ENCODE measurements around the gene PDIA4.
"Not testable (repeated sequence)": the region's sequence is repeated elsewhere in the genome, so short reads cannot be mapped to it uniquely, and the experiment has no call there.

PDIA4 gene

DNA sequence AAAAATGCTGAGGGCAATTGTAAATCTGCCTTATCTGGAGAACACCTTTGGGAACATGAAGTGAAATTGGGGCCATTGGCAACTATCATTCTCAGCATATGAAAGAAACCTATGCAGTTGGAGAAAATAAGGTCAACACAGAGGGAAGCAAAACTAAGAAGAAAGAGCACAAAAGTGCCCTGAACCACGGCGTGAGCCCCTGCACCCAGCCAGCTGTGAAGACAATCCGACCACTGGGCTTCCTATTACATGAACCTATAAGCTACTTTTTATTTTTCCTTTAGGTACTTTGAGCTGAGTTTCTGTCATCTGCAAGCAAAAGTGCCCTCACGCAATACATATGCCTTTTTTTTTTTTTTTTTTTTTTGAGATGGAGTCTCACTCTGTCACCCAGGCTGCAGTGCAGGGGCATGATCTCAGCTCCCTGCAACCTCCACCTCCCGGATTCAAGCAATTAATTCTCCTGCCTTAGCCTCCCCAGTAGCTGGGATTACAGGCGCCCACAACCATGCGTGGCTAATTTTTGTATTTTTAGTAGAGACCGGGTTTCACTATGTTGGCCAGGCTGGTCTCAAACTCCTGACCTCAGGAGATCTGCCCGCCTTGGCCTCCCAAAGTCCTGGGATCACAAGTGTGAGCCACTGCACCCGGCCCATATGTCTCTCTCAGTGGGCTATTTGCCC is 34.1 kb upstream of the PDIA4 start:
- not testable (repeated sequence) for H3K4me1 ChIP-seq (ENCODE audit: control insufficient read depth, low read depth, low read length); H3K9me3 ChIP-seq (ENCODE audit: control insufficient read depth, low read depth, low read length); H3K4me3 ChIP-seq (ENCODE audit: low read length); H3K9ac ChIP-seq (ENCODE audit: low read length); H3K27ac ChIP-seq (ENCODE audit: low read length); H3K27me3 ChIP-seq (ENCODE audit: control insufficient read depth, insufficient read depth, low read length); H3K36me3 ChIP-seq (ENCODE audit: control insufficient read depth, low read depth, low read length)

DNA sequence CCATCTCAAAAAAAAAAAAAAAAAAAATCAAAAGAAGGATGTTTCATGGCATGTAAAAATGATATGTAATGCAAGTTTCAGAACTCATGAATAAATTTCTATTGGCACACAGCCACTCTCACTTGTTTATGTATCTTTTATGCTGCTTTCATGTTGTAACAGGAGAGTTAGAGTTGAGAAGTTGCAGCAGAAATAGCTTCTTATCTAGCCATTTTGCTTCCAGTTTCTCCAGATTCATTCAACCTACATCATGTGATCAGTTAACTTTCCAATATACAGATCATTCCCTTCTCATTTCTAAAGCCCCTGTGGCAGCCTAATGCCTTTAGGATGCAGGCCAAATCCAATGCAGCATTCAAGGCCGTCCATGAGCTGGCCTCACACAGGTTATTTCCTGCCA is 31.9 kb upstream of the PDIA4 start:
- Histone ChIP-seq H3K27ac (ENCODE audit: low read length) (no peak overlapping the region), H3K9ac (ENCODE audit: low read length) (no peak overlapping the region), H3K9me3 (ENCODE audit: control insufficient read depth, low read depth, low read length) (no peaks in the 10 kb centered on the region), H3K4me3 (ENCODE audit: low read length) (no peak overlapping the region), H3K4me1 (ENCODE audit: control insufficient read depth, low read depth, low read length) (no peaks in the 10 kb centered on the region), H3K27me3 (ENCODE audit: control insufficient read depth, insufficient read depth, low read length) (no peaks in the 10 kb centered on the region), H3K36me3 (ENCODE audit: control insufficient read depth, low read depth, low read length) (no peaks in the 10 kb centered on the region)

DNA sequence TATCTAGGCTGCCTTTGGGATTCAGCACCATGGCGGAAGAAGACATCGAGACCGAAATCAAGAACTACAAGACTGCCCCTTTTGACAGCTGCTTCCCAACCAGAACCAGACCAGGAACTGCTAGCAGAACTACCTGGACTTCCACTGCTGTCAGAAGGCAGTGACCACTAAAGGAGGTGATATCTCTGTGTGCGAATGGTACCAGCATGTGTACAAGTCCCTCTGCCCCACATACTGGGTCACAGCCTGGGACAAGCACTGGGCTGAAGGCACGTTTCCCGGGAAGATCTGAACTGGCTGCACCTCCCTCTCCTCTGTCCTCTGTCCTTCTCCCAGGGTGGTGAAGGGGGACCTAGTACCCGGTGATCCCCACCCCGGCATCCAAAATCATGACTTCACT is 25.6 kb upstream of the PDIA4 start:
- Histone ChIP-seq H3K27ac (ENCODE audit: low read length) (no peak overlapping the region), H3K9me3 (ENCODE audit: control insufficient read depth, low read depth, low read length) (no peaks in the 10 kb centered on the region), H3K4me3 (ENCODE audit: low read length) (no peak overlapping the region), H3K9ac (ENCODE audit: low read length) (no peak overlapping the region), H3K36me3 (ENCODE audit: control insufficient read depth, low read depth, low read length) (no peaks in the 10 kb centered on the region), H3K27me3 (ENCODE audit: control insufficient read depth, insufficient read depth, low read length) (no peaks in the 10 kb centered on the region), H3K4me1 (ENCODE audit: control insufficient read depth, low read depth, low read length) (no peaks in the 10 kb centered on the region)

DNA sequence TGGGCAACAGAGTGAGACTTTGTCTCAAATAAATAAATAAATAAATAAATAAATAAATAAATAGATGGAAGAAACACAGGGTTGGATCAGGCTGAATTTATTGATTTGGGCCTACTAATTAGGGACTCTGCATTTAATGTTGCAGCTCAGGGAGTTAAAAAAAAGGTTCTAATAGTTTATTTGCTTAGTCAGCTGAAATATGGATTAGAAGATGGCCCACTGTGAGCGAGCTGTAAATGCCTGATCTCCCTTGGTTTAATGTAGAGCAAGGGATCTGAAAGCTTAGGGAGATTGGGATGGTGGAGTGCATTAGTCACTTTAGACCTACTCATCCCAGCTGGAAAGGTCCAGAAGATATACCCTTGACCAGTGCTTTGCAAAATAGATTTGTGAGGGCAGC is 25.1 kb upstream of the PDIA4 start:
- Histone ChIP-seq H3K4me3 (ENCODE audit: low read length) (no peak overlapping the region), H3K27me3 (ENCODE audit: control insufficient read depth, insufficient read depth, low read length) (no peaks in the 10 kb centered on the region), H3K27ac (ENCODE audit: low read length) (no peak overlapping the region), H3K36me3 (ENCODE audit: control insufficient read depth, low read depth, low read length) (no peaks in the 10 kb centered on the region), H3K4me1 (ENCODE audit: control insufficient read depth, low read depth, low read length) (no peaks in the 10 kb centered on the region), H3K9me3 (ENCODE audit: control insufficient read depth, low read depth, low read length) (no peaks in the 10 kb centered on the region), H3K9ac (ENCODE audit: low read length) (no peak overlapping the region)

DNA sequence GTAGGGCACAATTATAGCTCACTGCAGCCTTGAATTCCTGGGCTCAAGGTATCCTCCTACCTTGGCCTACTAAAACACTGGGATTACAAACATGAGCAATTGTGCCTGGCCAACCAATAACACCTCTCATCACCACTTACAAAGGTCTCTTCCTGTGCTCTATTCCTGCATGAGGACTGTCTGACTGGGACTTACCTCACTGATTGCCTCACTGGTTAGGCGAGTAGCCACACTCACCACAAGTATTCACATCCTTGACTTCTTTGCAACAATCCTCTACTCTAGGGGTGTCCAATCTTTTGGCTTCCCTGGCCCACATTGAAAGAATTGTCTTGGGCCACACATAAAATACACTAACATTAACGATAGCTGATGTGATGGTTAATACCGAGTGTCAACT is 22.6 kb upstream of the PDIA4 start:
- no peaks in the 10 kb centered on the region for H3K9me3 ChIP-seq (ENCODE audit: control insufficient read depth, low read depth, low read length)

DNA sequence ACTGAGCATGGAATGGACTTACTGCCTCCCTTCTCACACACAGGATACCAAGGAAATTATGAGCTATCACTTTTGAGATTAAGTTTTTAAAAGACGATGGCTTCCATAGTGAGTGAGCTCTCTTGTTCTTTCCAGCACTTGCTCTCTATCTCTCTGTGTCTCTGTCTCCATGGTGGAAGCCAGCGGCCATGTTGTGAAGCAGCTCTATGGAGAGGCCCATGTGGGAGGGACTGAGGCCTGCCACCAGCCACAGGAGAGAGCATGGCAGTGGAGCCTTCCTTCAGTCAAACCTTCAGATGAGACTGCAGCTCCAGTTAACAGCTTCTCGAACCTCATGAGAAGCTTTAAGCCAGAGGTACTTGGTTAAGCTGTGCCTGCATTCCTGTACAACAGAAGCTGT is 20.5 kb upstream of the PDIA4 start:
- Histone ChIP-seq H3K27me3 (ENCODE audit: control insufficient read depth, insufficient read depth, low read length) (no peaks in the 10 kb centered on the region), H3K9ac (ENCODE audit: low read length) (no peak overlapping the region), H3K27ac (ENCODE audit: low read length) (no peak overlapping the region), H3K36me3 (ENCODE audit: control insufficient read depth, low read depth, low read length) (no peaks in the 10 kb centered on the region), H3K9me3 (ENCODE audit: control insufficient read depth, low read depth, low read length) (no peaks in the 10 kb centered on the region), H3K4me1 (ENCODE audit: control insufficient read depth, low read depth, low read length) (no peaks in the 10 kb centered on the region), H3K4me3 (ENCODE audit: low read length) (no peak overlapping the region)

More for the DNA sequence above, 22.6 kb upstream of the PDIA4 start:
- Histone ChIP-seq H3K9ac (ENCODE audit: low read length) (no peak overlapping the region), H3K36me3 (ENCODE audit: control insufficient read depth, low read depth, low read length) (no peaks in the 10 kb centered on the region), H3K27me3 (ENCODE audit: control insufficient read depth, insufficient read depth, low read length) (no peaks in the 10 kb centered on the region), H3K4me3 (ENCODE audit: low read length) (no peak overlapping the region), H3K4me1 (ENCODE audit: control insufficient read depth, low read depth, low read length) (no peaks in the 10 kb centered on the region), H3K27ac (ENCODE audit: low read length) (no peak overlapping the region)

DNA sequence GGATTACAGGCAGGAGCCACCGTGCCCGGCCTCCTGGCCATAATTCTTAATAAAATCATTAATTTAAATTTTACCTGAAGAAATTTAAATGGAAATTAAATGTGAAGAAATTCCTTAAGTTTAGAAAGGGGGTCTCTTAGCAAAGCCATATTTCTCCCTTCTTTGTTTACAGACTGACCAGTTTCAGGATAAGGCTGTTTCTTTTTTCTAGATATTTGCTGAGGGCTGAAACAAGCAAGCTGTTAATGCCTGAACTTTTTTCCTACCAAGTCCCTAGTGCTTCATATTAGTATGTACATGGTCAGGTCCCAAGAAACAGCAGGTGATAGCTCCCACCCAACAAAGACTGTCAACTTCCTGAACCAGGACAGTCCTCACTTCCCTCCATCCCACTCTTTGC is 18.1 kb upstream of the PDIA4 start:
- Histone ChIP-seq H3K36me3 (ENCODE audit: control insufficient read depth, low read depth, low read length) (no peaks in the 10 kb centered on the region), H3K4me1 (ENCODE audit: control insufficient read depth, low read depth, low read length) (no peaks in the 10 kb centered on the region), H3K4me3 (ENCODE audit: low read length) (no peak overlapping the region), H3K27ac (ENCODE audit: low read length) (no peak overlapping the region), H3K9ac (ENCODE audit: low read length) (no peak overlapping the region), H3K27me3 (ENCODE audit: control insufficient read depth, insufficient read depth, low read length) (no peaks in the 10 kb centered on the region), H3K9me3 (ENCODE audit: control insufficient read depth, low read depth, low read length) (no peaks in the 10 kb centered on the region)

DNA sequence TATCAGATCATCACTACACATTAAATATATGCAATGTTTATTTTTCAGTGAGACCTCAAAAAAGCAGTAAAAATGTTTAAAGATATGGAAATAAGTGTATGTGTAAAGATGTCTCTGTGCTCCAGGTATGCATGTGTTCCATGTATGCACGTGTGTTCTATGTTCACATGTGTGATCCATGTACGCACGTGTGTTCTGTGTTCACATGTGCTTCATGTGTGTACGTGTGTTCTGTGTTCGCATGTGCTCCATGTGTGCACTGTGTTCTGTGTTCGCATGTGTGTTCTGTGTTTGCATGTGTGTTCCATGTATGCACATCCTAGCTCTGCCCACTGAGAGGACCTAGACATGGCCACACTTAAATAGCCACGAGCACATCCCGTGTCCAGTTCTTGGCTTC is 15.6 kb upstream of the PDIA4 start:
- H3K9ac ChIP-seq (ENCODE audit: low read length) = no peak overlapping the region
- H3K36me3 ChIP-seq (ENCODE audit: control insufficient read depth, low read depth, low read length) = no peaks in the 10 kb centered on the region
- H3K27me3 ChIP-seq (ENCODE audit: control insufficient read depth, insufficient read depth, low read length) = no peaks in the 10 kb centered on the region
- H3K9me3 ChIP-seq (ENCODE audit: control insufficient read depth, low read depth, low read length) = no peaks in the 10 kb centered on the region
- no peak overlapping the region for H3K4me3 ChIP-seq (ENCODE audit: low read length)
- H3K27ac ChIP-seq (ENCODE audit: low read length) = no peak overlapping the region
- no peaks in the 10 kb centered on the region for H3K4me1 ChIP-seq (ENCODE audit: control insufficient read depth, low read depth, low read length)

DNA sequence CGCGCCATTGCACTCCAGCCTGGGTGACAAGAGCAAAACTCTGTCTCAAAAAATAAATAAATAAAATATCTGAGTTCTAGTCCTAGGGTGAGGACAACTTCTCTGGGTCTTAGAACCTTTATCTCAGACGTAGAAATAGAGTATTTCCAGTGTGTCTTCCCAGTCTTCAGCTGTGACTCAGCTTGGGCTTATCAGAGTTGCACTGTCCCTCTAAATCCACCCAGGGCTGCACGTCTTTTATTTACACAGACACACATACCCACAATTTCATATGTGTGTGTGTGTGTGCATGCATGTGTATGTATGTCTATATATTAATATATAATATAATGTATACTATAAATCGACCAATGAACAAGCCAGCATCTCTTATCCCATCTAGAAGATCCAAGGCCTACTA is 13.0 kb upstream of the PDIA4 start:
- no peaks in the 10 kb centered on the region for H3K9me3 ChIP-seq (ENCODE audit: control insufficient read depth, low read depth, low read length)
- H3K4me1 ChIP-seq (ENCODE audit: control insufficient read depth, low read depth, low read length) = no peaks in the 10 kb centered on the region
- H3K27me3 ChIP-seq (ENCODE audit: control insufficient read depth, insufficient read depth, low read length) = no peaks in the 10 kb centered on the region
- no peak overlapping the region for H3K27ac ChIP-seq (ENCODE audit: low read length)
- H3K9ac ChIP-seq (ENCODE audit: low read length) = no peak overlapping the region
- no peak overlapping the region for H3K4me3 ChIP-seq (ENCODE audit: low read length)
- H3K36me3 ChIP-seq (ENCODE audit: control insufficient read depth, low read depth, low read length) = no peaks in the 10 kb centered on the region

DNA sequence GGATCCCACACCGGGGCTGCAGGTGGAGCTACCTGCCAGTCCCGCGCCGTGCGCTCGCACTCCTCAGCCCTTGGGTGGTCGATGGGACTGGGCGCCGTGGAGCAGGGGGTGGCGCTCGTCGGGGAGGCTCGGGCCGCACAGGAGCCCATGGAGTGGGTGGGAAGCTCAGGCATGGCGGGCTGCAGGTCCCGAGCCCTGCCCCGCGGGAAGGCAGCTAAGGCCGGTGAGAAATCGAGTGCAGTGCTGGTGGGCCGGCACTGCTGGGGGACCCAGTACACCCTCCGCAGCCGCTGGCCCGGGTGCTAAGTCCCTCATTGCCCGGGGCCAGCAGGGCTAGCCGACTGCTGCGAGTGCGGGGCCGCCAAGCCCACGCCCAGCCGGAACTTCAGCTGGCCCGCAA is 10.3 kb upstream of the PDIA4 start:
- not testable (repeated sequence) for H3K9ac ChIP-seq (ENCODE audit: low read length); H3K36me3 ChIP-seq (ENCODE audit: control insufficient read depth, low read depth, low read length); H3K4me3 ChIP-seq (ENCODE audit: low read length); H3K4me1 ChIP-seq (ENCODE audit: control insufficient read depth, low read depth, low read length); H3K27me3 ChIP-seq (ENCODE audit: control insufficient read depth, insufficient read depth, low read length); H3K9me3 ChIP-seq (ENCODE audit: control insufficient read depth, low read depth, low read length); H3K27ac ChIP-seq (ENCODE audit: low read length)

DNA sequence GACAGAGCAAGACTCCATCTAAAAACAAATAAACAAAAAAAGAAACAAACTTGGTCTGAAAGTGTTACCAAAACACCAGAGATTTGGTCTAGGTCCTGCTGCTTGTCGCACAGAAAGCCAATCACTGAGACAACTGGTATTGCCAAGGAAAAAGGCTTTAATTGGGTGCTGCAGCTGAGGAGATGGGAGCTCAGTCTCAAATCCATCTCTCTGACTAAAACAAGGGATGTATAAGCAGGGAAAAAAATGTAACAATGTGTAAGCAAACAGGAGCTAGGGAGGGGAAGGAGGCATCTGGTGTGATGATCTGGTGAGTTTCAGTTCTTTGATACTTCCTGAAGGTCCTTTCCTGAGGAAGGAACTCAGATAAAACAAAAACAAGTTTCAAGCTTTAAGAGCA is 8.4 kb upstream of the PDIA4 start:
- Histone ChIP-seq H3K4me3 (ENCODE audit: low read length) (no peak overlapping the region), H3K9me3 (ENCODE audit: control insufficient read depth, low read depth, low read length) (no peaks in the 10 kb centered on the region), H3K27me3 (ENCODE audit: control insufficient read depth, insufficient read depth, low read length) (no peaks in the 10 kb centered on the region), H3K4me1 (ENCODE audit: control insufficient read depth, low read depth, low read length) (no peaks in the 10 kb centered on the region), H3K36me3 (ENCODE audit: control insufficient read depth, low read depth, low read length) (no peaks in the 10 kb centered on the region), H3K9ac (ENCODE audit: low read length) (no peak overlapping the region), H3K27ac (ENCODE audit: low read length) (no peak overlapping the region)

DNA sequence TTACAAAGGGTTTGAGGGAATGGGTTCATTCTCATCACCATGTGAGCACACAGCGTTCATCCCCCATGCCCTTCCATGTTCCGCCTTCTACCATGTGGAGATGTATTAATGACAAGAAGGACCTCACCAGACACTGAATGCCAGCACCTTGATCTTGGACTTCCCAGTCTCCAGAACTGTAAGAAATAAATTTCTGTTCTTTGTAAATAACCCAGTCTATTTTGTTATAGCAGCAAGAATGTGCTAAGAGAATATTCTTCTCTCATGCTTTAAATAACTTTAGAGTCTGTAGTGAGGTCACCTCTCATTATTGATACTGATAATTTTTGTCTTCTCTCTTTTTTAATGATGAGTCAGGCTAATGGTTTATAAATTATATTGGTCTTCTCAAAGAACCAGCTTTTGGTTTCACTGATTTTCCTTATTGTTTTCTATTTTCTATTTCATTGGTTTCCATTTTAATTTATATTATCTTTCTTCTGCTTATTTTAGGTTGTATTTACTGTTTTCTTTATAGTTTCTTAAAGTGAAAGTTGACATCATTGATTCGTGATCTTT is 3.1 kb upstream of the PDIA4 start:
- no peaks in the 10 kb centered on the region for H3K36me3 ChIP-seq (ENCODE audit: control insufficient read depth, low read depth, low read length)
- H3K27me3 ChIP-seq (ENCODE audit: control insufficient read depth, insufficient read depth, low read length) = peaks cover 7% of the 10 kb centered on the region
- H3K9ac ChIP-seq (ENCODE audit: low read length) = no peak overlapping the region
- peaks cover 9% of the 10 kb centered on the region for H3K4me1 ChIP-seq (ENCODE audit: control insufficient read depth, low read depth, low read length)
- no peak overlapping the region for H3K27ac ChIP-seq (ENCODE audit: low read length)
- H3K4me3 ChIP-seq (ENCODE audit: low read length) = no peak overlapping the region
- no peaks in the 10 kb centered on the region for H3K9me3 ChIP-seq (ENCODE audit: control insufficient read depth, low read depth, low read length)
